HG03520 (cell line): ENCODE data around the gene RAP1GAP.

Source experiments
- ATAC-seq: cut with Tn5 transposase; IDR thresholded peaks from one replicate; pipeline ENCODE4 v1.9.1; 2021; ENCODE audit warnings: mild to moderate bottlenecking, moderate library complexity; ENCODE audit not compliant: unreplicated experiment

RAP1GAP gene

GRCh38 chr1:21553116-21553926 lies 115.8 kb downstream of the RAP1GAP start:
- no peak for ATAC-seq

DNA sequence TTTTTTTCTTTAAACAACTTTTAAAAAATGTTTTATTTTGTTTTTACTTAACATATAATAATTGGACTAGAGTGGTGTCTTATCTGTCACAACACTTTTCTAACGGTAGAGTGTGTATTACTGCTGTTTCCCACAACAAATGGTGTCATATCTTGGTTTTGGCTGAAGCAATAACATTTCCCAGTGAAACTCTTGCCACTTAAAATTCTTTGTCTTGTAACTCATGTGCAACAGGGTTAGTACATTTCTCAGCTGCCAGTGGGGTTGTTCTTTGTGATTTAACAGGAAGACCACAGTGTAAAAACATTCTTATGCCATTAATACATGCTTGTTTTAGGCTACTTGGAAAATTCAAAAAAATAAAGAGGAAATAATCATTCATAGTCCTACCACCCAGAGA lies 116.4 kb downstream of the RAP1GAP start:
- no peak for ATAC-seq

GRCh38 chr1:21550866-21551475 lies 118.2 kb downstream of the RAP1GAP start:
- ATAC-seq, result no peak

GRCh38 chr1:21550097-21550496 lies 119.1 kb downstream of the RAP1GAP start:
- no peak for ATAC-seq

DNA sequence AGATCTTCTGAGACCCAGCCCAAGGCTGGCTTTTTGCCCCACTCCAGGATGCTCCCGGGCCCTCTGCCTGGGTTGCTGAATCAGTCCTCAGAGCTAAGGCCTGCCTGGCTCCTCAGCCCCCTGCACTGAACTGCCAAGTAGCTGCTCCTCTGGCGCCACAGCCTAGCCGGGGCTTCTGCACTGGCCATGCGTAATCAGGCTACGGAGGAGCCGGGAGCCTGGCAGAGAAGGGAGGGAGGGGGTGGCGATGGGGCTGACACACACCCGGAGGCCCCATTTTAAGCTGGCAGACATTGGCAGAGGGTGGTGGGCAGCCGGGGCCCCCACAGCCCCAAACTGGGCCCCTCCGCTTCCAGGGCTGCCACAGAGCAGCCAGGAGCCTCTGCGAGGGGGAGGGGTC lies 121.3 kb downstream of the RAP1GAP start:
- ATAC-seq, result no peak
